Pancreas (tissue), 10 donors: Measurements from ENCODE around the gene TCAF2. TPM values are rescaled to one million over a fixed set of nuclear protein-coding genes. Genes with fewer than 3 reads are reported as not detected.
"Not testable (repeated sequence)": the region's sequence is repeated elsewhere in the genome, so short reads cannot be mapped to it uniquely, and the experiment has no call there.

Experiments
- ATAC-seq, 4 donors: fragments of 200-7000 bp; cut with Tn5 transposase; one replicate each; pipeline versions ENCODE4 v1.8.0 to v1.9.1; 2020; ENCODE audit warnings: mild to moderate bottlenecking in 4 of 4, moderate library complexity in 4 of 4
- DNase-seq, 6 donors: peaks; one replicate each; pipeline ENCODE4 v3.0.0-alpha.2; 2020
- FAIRE-seq: peaks from 2 replicates; lab custom pipeline; 2012; peaks lifted over from hg19 to GRCh38; lab: Jason Lieb, UNC
- H3K27ac ChIP-seq, 4 donors: fragments of 200-600 bp; sonication (generic); 1 replicate in 3 of 4; 2 replicates in 1 of 4; pipeline versions ENCODE4 v1.5.0 to v1.8.0; 2020
- H3K27me3 ChIP-seq, 4 donors: fragments of 200-600 bp; one replicate each; pipeline ENCODE4 v1.8.0; 2021
- H3K36me3 ChIP-seq, 3 donors: fragments of 200-600 bp; sonication (generic) in 1 of 3; one replicate each; pipeline versions ENCODE4 v1.5.0 to v1.8.0; 2020 to 2021
- H3K4me1 ChIP-seq, 3 donors: fragments of 200-600 bp; one replicate each; pipeline ENCODE4 v1.8.0; 2021
- H3K4me3 ChIP-seq, 4 donors: fragments of 200-600 bp; sonication (generic) in 2 of 4; one replicate each; pipeline versions ENCODE4 v1.5.0 to v1.8.0; 2020 to 2021
- H3K9me3 ChIP-seq, 4 donors: fragments of 200-600 bp; one replicate each; pipeline ENCODE4 v1.8.0; 2021
- CTCF ChIP-seq, 4 donors: fragments of 200-600 bp; sonication (generic) in 3 of 4; IDR thresholded peaks; one replicate each; pipeline versions ENCODE4 v1.5.0 to v1.8.0; 2021; ENCODE audit warnings: antibody characterized with exemption in 4 of 4
- WGBS, 2 donors: extraction: QIAGEN DNeasy Blood & Tissue Kit; methylation state at CpG; one replicate each; pipeline ENCODE4 v1.1.7; 2013; 5-methylcytosine and 5-hydroxymethylcytosine counted together
- intact Hi-C, 3 donors: fragments of 100-400 bp; cut with DNase I; formaldehyde crosslinking; loops; one replicate each; pipeline versions ENCODE4 v1.11.1 to v1.14.2; 2022
- polyA plus RNA-seq, 2 donors: library from polyadenylated mRNA; stranded (reverse); fragments of 200-250 nt; gene quantifications; one replicate each; pipeline ENCODE4 v1.2.3, GENCODE V29; 2013
- total RNA-seq, 6 donors: library from RNA; stranded (reverse); fragmentation: NEBNext Ultra II Directional in 4 of 6; extraction: Animal tissue kit (Norgen Biotek cat#: 25700) in 4 of 6; gene quantifications; one replicate each; pipeline versions ENCODE4 v1.2.1 to v1.2.4, GENCODE V29; 2021 to 2023
- donor health status: healthy with polysubstance abuse.
- donor health status: DM: no; HTN: no; CAD: no; lungs with moderate emphysema.
- donor health status: DM: no; HTN: no; CAD: no.
- donor health status: control.
- donor health status: control.
- donor health status: Bipolar disorder and iron deficiency.
- donor health status: DM: yes; HTN: yes; CAD: no.
- donor health status: DM: no; HTN: no; CAD: no.
- donor health status: DM: no; HTN: no; CAD: no.
- donor health status: DM: yes; HTN: yes; CAD: no.

Gene TCAF2
- total and polyA plus RNA-seq, 8 donors, result 0.67 to 6.3 (median 1.3) TPM

- H3K9me3 ChIP-seq, FAIRE-seq, intact Hi-C loops, H3K4me1 ChIP-seq, H3K4me3 ChIP-seq, H3K27me3 ChIP-seq, H3K27ac ChIP-seq, H3K36me3 ChIP-seq: not testable (repeated sequence)
- peak in 1 of 4 donors; percentile 14 for TF ChIP-seq CTCF (IDR thresholded peaks at IDR 0.05)
- ATAC-seq, result peak; percentile 66 to 86 (median 77)
- DNase-seq, result peak in 3 of 6 donors; percentile 38 to 84 (median 67)
- 0% methylated on average over 7 of the region's 23 CpGs; no CpG with 5 or more reads in 1 of the 2 donors for WGBS, 2 donors
These were observed 716 bp upstream of the TCAF2 start for GRCh38 chr7:143620058-143620457.

- H3K4me1 ChIP-seq, H3K27me3 ChIP-seq, H3K4me3 ChIP-seq, H3K27ac ChIP-seq, intact Hi-C loops, FAIRE-seq, H3K9me3 ChIP-seq, H3K36me3 ChIP-seq, DNase-seq: not testable (repeated sequence)
- no CpG with 5 or more reads among the region's 16 CpGs for WGBS, 2 donors
- peak; percentile 1 to 34 (median 11) for ATAC-seq
These were observed 401 bp downstream of the TCAF2 start for GRCh38 chr7:143621175-143621574.

GRCh38 chr7:143622130-143622529 is 1.4 kb downstream of the TCAF2 start:
- H3K27me3 ChIP-seq, H3K36me3 ChIP-seq, DNase-seq, H3K4me1 ChIP-seq, H3K27ac ChIP-seq, H3K4me3 ChIP-seq, intact Hi-C loops, FAIRE-seq, H3K9me3 ChIP-seq: not testable (repeated sequence)
- WGBS, 2 donors, result no CpG with 5 or more reads among the region's 17 CpGs
- ATAC-seq, result peak in 2 of 4 donors; percentile 10 to 21

- H3K27ac ChIP-seq, H3K36me3 ChIP-seq, intact Hi-C loops: not testable (repeated sequence)
These were observed 9.9 kb downstream of the TCAF2 start for GRCh38 chr7:143630653-143631052.

GRCh38 chr7:143632506-143632905 is 11.7 kb downstream of the TCAF2 start:
- H3K36me3 ChIP-seq, DNase-seq, H3K27ac ChIP-seq, H3K4me1 ChIP-seq, H3K9me3 ChIP-seq, H3K27me3 ChIP-seq, H3K4me3 ChIP-seq, FAIRE-seq, ATAC-seq, intact Hi-C loops: not testable (repeated sequence)
- no CpG with 5 or more reads among the region's 4 CpGs for WGBS, 2 donors

More at GRCh38 chr7:143630653-143631052, 9.9 kb downstream of the TCAF2 start:
- not testable (repeated sequence) for H3K9me3 ChIP-seq, ATAC-seq, DNase-seq, H3K27me3 ChIP-seq, H3K4me1 ChIP-seq, FAIRE-seq, H3K4me3 ChIP-seq
- WGBS, 2 donors, result no CpG with 5 or more reads among the region's 5 CpGs

GRCh38 chr7:143633013-143633618 is 12.3 kb downstream of the TCAF2 start:
- H3K9me3 ChIP-seq, DNase-seq, FAIRE-seq, H3K27me3 ChIP-seq, intact Hi-C loops, H3K36me3 ChIP-seq, H3K4me3 ChIP-seq, H3K27ac ChIP-seq, H3K4me1 ChIP-seq, ATAC-seq: not testable (repeated sequence)
- no CpG with 5 or more reads among the region's 6 CpGs for WGBS, 2 donors

- H3K4me1 ChIP-seq, intact Hi-C loops, H3K27ac ChIP-seq, H3K27me3 ChIP-seq, DNase-seq, H3K9me3 ChIP-seq, H3K36me3 ChIP-seq, H3K4me3 ChIP-seq, FAIRE-seq: not testable (repeated sequence)
- no CpG with 5 or more reads among the region's 12 CpGs for WGBS, 2 donors
- ATAC-seq, result peak in 3 of 4 donors; percentile 32 to 39 (median 32)
These were observed 14.8 kb downstream of the TCAF2 start for GRCh38 chr7:143635364-143636240.

GRCh38 chr7:143639372-143639771 is 18.6 kb downstream of the TCAF2 start:
- intact Hi-C loops, H3K4me3 ChIP-seq, DNase-seq, H3K27me3 ChIP-seq, H3K9me3 ChIP-seq, FAIRE-seq, H3K27ac ChIP-seq, H3K4me1 ChIP-seq, H3K36me3 ChIP-seq: not testable (repeated sequence)
- WGBS, 2 donors, result no CpG with 5 or more reads among the region's 7 CpGs
- peak in 3 of 4 donors; percentile 67 to 81 (median 70) for ATAC-seq

GRCh38 chr7:143640528-143641189 is 19.9 kb downstream of the TCAF2 start:
- FAIRE-seq, H3K27me3 ChIP-seq, H3K27ac ChIP-seq, DNase-seq, H3K4me3 ChIP-seq, H3K4me1 ChIP-seq, H3K9me3 ChIP-seq, intact Hi-C loops, H3K36me3 ChIP-seq: not testable (repeated sequence)
- 40 to 69% methylated on average over 2 of the region's 9 CpGs for WGBS, 2 donors
- ATAC-seq, result peak in 2 of 4 donors; percentile 66 to 68

GRCh38 chr7:143646598-143646997 is 25.8 kb downstream of the TCAF2 start:
- DNase-seq, intact Hi-C loops, H3K27ac ChIP-seq, H3K4me3 ChIP-seq, H3K4me1 ChIP-seq, FAIRE-seq, H3K36me3 ChIP-seq, ATAC-seq, H3K27me3 ChIP-seq, H3K9me3 ChIP-seq: not testable (repeated sequence)
- no CpG with 5 or more reads among the region's 6 CpGs for WGBS, 2 donors
